ENCODE data around the gene PLCB1.
"Not testable (repeated sequence)": the region's sequence is repeated elsewhere in the genome, so short reads cannot be mapped to it uniquely, and the experiment has no call there.

PLCB1 gene

DNA sequence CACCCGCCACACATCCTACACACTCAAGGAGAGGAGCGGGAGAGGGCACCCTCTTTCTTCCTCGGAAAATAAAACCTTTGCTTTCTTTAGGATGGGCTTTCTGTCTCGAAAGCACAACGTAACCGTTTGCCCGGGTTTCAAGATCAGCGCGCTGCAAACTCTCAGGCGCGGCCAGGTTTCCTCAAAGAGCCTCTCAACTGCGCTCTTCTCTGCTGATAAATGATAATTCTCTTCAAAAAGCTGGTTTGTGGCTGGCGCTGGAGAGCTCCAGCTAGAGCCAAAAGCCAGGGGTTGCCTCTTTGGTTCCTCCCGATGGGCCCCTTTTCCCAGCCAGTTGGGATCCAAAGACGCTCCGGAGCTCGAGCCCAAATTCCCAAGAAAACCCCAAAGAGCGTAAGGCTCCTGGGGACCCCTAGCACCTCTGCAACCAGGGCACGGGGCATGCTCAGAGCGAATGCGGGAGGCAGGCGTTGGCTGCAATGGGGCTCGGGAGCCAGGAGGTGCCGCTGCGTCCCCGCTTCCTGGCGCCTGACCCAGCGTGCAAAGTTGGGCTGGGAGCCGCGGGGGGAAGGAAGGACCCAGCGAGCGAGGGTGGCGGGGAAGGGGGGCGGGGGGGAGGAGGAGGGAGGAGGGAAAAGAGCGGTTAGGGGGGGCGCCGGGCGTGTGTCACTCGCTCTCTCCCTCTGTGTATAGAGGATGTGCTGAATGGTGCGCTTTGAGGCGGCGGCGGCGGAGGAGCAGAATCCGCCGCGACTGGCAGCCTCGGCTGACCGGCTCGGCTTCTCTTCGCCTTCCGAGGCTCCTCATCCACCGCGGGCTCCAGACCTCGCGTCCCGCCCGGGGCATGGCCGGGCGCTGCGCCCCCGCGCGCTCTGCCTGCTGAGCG is at the start of gene PLCB1:
TSS of gene PLCB1 (plus strand) at position 669 of the 886 bp plus-strand sequence. CDS start 386 bp downstream, outside the sequence.
- H3K36me3 Mint-ChIP-seq, result no peaks in the 10 kb centered on the region
- CTCF ChIA-PET, result interaction anchor here (0.7 to 1.8 kb wide), 10 partner anchors 88 to 591 kb away, joined by 3 to 8 read pairs (median 4); no protein-coding TSS in a partner anchor
- DNase-seq, result peak; percentile 76
- H3K27me3 Mint-ChIP-seq, result peaks cover 60% of the 10 kb centered on the region
- H3K4me1 Mint-ChIP-seq, result peaks cover 12% of the 10 kb centered on the region
- H3K9me3 Mint-ChIP-seq, result no peaks in the 10 kb centered on the region
- no peak within 1 kb of the TSS for H3K27ac Mint-ChIP-seq
- peak within 1 kb of the TSS; percentile 56 for H3K4me3 Mint-ChIP-seq

GRCh38 chr20:8082989-8083388 is 49.1 kb upstream of the PLCB1 start:
- H3K36me3 Mint-ChIP-seq, result no peaks in the 10 kb centered on the region
- no peaks in the 10 kb centered on the region for H3K4me1 Mint-ChIP-seq
- no peak overlapping the region for H3K4me3 Mint-ChIP-seq
- H3K27ac Mint-ChIP-seq, result no peak overlapping the region
- no peaks in the 10 kb centered on the region for H3K9me3 Mint-ChIP-seq
- H3K27me3 Mint-ChIP-seq, result no peaks in the 10 kb centered on the region
- CTCF ChIA-PET, result no interaction called here
- DNase-seq, result no peak

- CTCF ChIA-PET, result interaction anchor here (1.0 kb wide), 1 partner anchor 153 kb away, joined by 3 read pairs; no protein-coding TSS in a partner anchor
- no peak for DNase-seq
- H3K9me3 Mint-ChIP-seq, result no peaks in the 10 kb centered on the region
- no peak overlapping the region for H3K4me3 Mint-ChIP-seq
- no peaks in the 10 kb centered on the region for H3K4me1 Mint-ChIP-seq
- H3K27me3 Mint-ChIP-seq, result no peaks in the 10 kb centered on the region
- H3K36me3 Mint-ChIP-seq, result no peaks in the 10 kb centered on the region
- H3K27ac Mint-ChIP-seq, result no peak overlapping the region
These were observed 42.4 kb upstream of the PLCB1 start for GRCh38 chr20:8089668-8090067.

DNA sequence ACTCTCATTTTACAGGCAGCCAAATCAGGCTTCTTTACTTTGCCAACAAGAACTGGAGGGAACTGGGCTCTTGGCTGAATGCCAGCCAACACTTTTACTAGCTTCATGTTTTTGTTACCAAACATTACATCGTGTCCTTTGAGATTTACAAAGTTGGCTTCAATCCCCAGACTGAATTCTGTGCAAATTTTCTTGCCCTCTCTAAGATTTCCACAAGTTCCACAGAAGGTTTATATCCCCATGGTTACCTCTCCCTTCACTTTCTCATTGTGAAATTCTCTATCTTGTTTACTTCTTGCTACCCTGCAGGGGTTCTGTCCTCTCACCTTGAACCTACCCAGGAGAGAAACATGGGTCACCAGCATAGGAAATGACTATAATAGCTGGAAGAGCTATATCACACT is 37.6 kb upstream of the PLCB1 start:
- no peaks in the 10 kb centered on the region for H3K4me1 Mint-ChIP-seq
- H3K27me3 Mint-ChIP-seq, result no peaks in the 10 kb centered on the region
- no peaks in the 10 kb centered on the region for H3K9me3 Mint-ChIP-seq
- H3K36me3 Mint-ChIP-seq, result no peaks in the 10 kb centered on the region
- H3K27ac Mint-ChIP-seq, result no peak overlapping the region
- no peak overlapping the region for H3K4me3 Mint-ChIP-seq
- CTCF ChIA-PET, result no interaction called here
- no peak for DNase-seq

GRCh38 chr20:8094850-8095249 is 37.2 kb upstream of the PLCB1 start:
- no peak for DNase-seq
- no peaks in the 10 kb centered on the region for H3K36me3 Mint-ChIP-seq
- H3K4me1 Mint-ChIP-seq, result no peaks in the 10 kb centered on the region
- H3K9me3 Mint-ChIP-seq, result no peaks in the 10 kb centered on the region
- CTCF ChIA-PET, result no interaction called here
- no peaks in the 10 kb centered on the region for H3K27me3 Mint-ChIP-seq
- no peak overlapping the region for H3K4me3 Mint-ChIP-seq
- no peak overlapping the region for H3K27ac Mint-ChIP-seq

DNA sequence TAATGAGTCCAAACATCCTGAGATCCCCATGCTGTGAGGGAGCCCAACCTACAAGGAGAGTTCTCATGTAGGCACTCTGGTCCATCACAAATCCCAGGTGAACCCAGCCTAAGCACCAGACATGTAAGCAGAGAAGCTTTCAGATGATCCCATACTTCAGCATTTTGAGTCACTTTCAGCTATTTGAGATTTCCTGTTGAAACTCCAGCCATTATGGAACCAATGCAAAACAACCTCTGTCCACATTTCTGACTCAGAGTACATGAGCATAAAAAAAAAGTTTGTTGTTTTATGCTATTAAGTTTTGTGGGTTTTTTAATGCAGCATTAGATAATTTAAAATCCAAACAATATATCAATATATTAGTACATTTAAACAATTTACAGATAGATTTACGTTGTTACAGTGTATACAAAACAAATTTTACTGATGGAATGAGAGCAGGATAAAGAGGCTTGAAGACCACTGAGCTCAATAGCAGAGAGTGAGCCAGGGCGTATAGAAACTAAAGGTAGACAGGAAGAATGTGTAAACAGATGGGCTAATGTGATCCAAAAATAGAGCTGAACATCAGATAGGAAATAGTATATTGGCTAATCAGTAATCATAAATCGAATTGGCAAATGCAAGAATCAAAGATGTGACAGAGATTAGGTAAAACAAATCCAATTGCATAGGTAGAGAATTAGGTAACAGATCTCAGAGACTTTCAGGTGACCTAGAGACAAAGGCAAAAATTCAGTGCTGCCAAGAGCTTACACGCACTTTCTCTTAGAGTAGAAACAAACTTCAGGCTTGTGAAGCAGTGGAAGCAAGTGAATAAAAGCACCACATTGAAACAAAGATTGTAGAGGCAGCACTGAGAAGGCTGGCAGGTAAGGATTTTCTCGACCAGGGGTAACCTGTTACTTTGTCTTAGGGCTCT is 36.2 kb upstream of the PLCB1 start:
- H3K9me3 Mint-ChIP-seq, result no peaks in the 10 kb centered on the region
- peaks cover 4% of the 10 kb centered on the region for H3K27me3 Mint-ChIP-seq
- H3K4me3 Mint-ChIP-seq, result no peak overlapping the region
- H3K27ac Mint-ChIP-seq, result no peak overlapping the region
- no peaks in the 10 kb centered on the region for H3K36me3 Mint-ChIP-seq
- CTCF ChIA-PET, result no interaction called here
- DNase-seq, result no peak
- no peaks in the 10 kb centered on the region for H3K4me1 Mint-ChIP-seq

- no peaks in the 10 kb centered on the region for H3K4me1 Mint-ChIP-seq
- DNase-seq, result no peak
- H3K36me3 Mint-ChIP-seq, result no peaks in the 10 kb centered on the region
- CTCF ChIA-PET, result no interaction called here
- peaks cover 4% of the 10 kb centered on the region for H3K27me3 Mint-ChIP-seq
- H3K9me3 Mint-ChIP-seq, result no peaks in the 10 kb centered on the region
- H3K4me3 Mint-ChIP-seq, result no peak overlapping the region
- no peak overlapping the region for H3K27ac Mint-ChIP-seq
These were observed 34.8 kb upstream of the PLCB1 start for GRCh38 chr20:8097307-8097706.

DNA sequence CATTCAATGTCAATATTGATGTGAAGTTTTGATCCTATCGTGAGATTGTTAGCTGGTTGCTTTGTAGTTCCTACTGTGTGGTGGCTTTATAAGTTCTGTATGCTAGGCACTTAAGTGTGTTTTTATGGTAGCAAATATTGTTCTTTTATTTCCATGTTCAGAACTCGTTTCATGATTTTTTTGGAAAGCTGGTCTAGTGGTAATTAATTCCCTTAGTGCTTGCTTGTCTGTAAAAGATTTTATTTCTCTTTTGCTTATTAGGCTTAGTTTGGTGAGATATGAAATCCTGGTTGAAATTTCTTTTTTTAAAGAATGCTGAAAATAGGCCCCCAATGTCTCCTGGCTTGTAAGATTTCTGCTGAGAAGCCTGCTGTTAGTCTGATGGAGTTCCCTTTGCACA is 27.8 kb upstream of the PLCB1 start:
- CTCF ChIA-PET, result no interaction called here
- Mint-ChIP-seq H3K9me3 (peaks cover 6% of the 10 kb centered on the region), H3K4me1 (no peaks in the 10 kb centered on the region), H3K27ac (no peak overlapping the region), H3K4me3 (no peak overlapping the region), H3K36me3 (no peaks in the 10 kb centered on the region), H3K27me3 (peaks cover 7% of the 10 kb centered on the region)
- no peak for DNase-seq

DNA sequence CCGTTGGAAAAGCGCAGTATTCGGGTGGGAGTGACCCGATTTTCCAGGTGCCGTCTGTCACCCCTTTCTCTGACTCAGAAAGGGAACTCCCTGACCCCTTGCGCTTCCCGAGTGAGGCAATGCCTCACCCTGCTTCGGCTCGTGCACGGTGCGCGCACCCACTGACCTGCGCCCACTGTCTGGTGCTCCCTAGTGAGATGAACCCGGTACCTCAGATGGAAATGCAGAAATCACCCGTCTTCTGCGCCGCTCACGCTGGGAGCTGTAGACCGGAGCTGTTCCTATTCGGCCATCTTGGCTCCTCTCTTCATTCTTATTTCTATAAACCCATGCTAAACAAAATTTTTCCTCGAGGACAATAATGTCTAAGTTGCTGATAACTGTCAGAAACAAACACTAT is 17.5 kb upstream of the PLCB1 start:
- H3K27me3 Mint-ChIP-seq, H3K27ac Mint-ChIP-seq, H3K36me3 Mint-ChIP-seq, CTCF ChIA-PET, DNase-seq, H3K4me1 Mint-ChIP-seq, H3K4me3 Mint-ChIP-seq, H3K9me3 Mint-ChIP-seq: not testable (repeated sequence)

GRCh38 chr20:8115436-8115835 is 16.6 kb upstream of the PLCB1 start:
- Mint-ChIP-seq H3K4me1 (no peaks in the 10 kb centered on the region), H3K4me3 (no peak overlapping the region), H3K9me3 (no peaks in the 10 kb centered on the region), H3K27ac (no peak overlapping the region), H3K36me3 (no peaks in the 10 kb centered on the region), H3K27me3 (no peaks in the 10 kb centered on the region)
- no peak for DNase-seq
- CTCF ChIA-PET, result no interaction called here

- no peak for DNase-seq
- no peaks in the 10 kb centered on the region for H3K9me3 Mint-ChIP-seq
- CTCF ChIA-PET, result no interaction called here
- no peaks in the 10 kb centered on the region for H3K4me1 Mint-ChIP-seq
- H3K4me3 Mint-ChIP-seq, result no peak overlapping the region
- no peak overlapping the region for H3K27ac Mint-ChIP-seq
- H3K27me3 Mint-ChIP-seq, result no peaks in the 10 kb centered on the region
- H3K36me3 Mint-ChIP-seq, result no peaks in the 10 kb centered on the region
These were observed 15.8 kb upstream of the PLCB1 start for GRCh38 chr20:8116067-8116811.

DNA sequence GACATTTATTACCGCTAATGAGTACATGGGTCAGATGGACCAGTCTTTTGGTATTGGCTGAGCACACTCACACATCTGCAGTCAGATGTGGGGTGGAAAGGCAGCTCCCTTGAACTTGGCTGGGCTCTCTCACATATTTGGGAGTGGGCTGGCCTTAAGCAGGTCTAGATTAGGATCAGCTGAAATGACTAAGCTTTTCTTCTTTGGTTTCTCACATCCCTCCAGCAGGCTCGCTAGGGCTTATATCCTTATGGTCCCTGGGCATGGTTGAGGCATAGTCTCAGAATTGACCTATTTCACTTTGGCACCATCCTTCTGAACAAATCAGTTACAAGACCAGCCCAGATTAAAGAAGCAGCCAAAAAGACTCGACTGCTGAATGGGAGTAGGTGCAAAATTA is 14.4 kb upstream of the PLCB1 start:
- Mint-ChIP-seq H3K4me3 (no peak overlapping the region), H3K4me1 (no peaks in the 10 kb centered on the region), H3K36me3 (no peaks in the 10 kb centered on the region), H3K27me3 (no peaks in the 10 kb centered on the region), H3K9me3 (no peaks in the 10 kb centered on the region), H3K27ac (no peak overlapping the region)
- CTCF ChIA-PET, result no interaction called here
- no peak for DNase-seq

GRCh38 chr20:8118039-8118438 is 14.0 kb upstream of the PLCB1 start:
- no peak for DNase-seq
- Mint-ChIP-seq H3K4me3 (no peak overlapping the region), H3K4me1 (no peaks in the 10 kb centered on the region), H3K36me3 (no peaks in the 10 kb centered on the region), H3K27ac (no peak overlapping the region), H3K27me3 (no peaks in the 10 kb centered on the region), H3K9me3 (no peaks in the 10 kb centered on the region)
- CTCF ChIA-PET, result no interaction called here

GRCh38 chr20:8118760-8119159 is 13.3 kb upstream of the PLCB1 start:
- no peak for DNase-seq
- no peaks in the 10 kb centered on the region for H3K36me3 Mint-ChIP-seq
- H3K27ac Mint-ChIP-seq, result no peak overlapping the region
- H3K4me3 Mint-ChIP-seq, result no peak overlapping the region
- H3K9me3 Mint-ChIP-seq, result no peaks in the 10 kb centered on the region
- H3K4me1 Mint-ChIP-seq, result no peaks in the 10 kb centered on the region
- no peaks in the 10 kb centered on the region for H3K27me3 Mint-ChIP-seq
- CTCF ChIA-PET, result no interaction called here

Data from activated naive CD4-positive, alpha-beta T cell treated with anti-CD3 and anti-CD28 coated beads, Interleukin-2, amount 10 ng/mL, durations not matched to agents 7 days and 5 days (primary cell).